GM21528 (cell line): ENCODE data around the gene CACNA1S.

Source experiments
- ATAC-seq: cut with Tn5 transposase; IDR thresholded peaks from one replicate; pipeline ENCODE4 v1.9.1; 2021; ENCODE audit warnings: mild to moderate bottlenecking, moderate library complexity; ENCODE audit not compliant: unreplicated experiment, low FRiP score

The CACNA1S gene

GRCh38 chr1:200992382-200993048 is 119.7 kb downstream of the CACNA1S start:
- ATAC-seq, result no peak

GRCh38 chr1:200991097-200991614 is 121.1 kb downstream of the CACNA1S start:
- ATAC-seq, result no peak

GRCh38 chr1:200990114-200990513 is 122.1 kb downstream of the CACNA1S start:
- ATAC-seq, result no peak
